Tibial nerve (tissue), 4 donors: ENCODE measurements around the gene ZC3H7B. TPM values are rescaled to one million over a fixed set of nuclear protein-coding genes. Genes with fewer than 3 reads are reported as not detected.

Source experiments
- DNase-seq, 2 donors: peaks; one replicate each; pipeline ENCODE4 v3.0.0-alpha.2; 2019; ENCODE audit warnings: low spot score in 2 of 2
- H3K27ac ChIP-seq, 4 donors: fragments of 200-600 bp; sonication (generic) in 3 of 4; one replicate each; pipeline ENCODE4 v1.5.1; 2017 to 2019; ENCODE audit warnings: mild to moderate bottlenecking in 1 of 4
- H3K27me3 ChIP-seq, 2 donors: fragments of 200-600 bp; sonication (generic) in 1 of 2; one replicate each; pipeline versions ENCODE4 v1.5.1 to v1.6.0; 2017 to 2019
- H3K36me3 ChIP-seq, 3 donors: fragments of 200-600 bp; sonication (generic); one replicate each; pipeline ENCODE4 v1.5.1; 2018 to 2019
- H3K4me1 ChIP-seq, 4 donors: fragments of 200-600 bp; sonication (generic) in 3 of 4; one replicate each; pipeline ENCODE4 v1.5.1; 2017 to 2019
- H3K4me3 ChIP-seq, 4 donors: fragments of 200-600 bp; sonication (generic) in 3 of 4; one replicate each; pipeline ENCODE4 v1.5.1; 2017 to 2019; ENCODE audit warnings: mild to moderate bottlenecking in 1 of 4, moderate library complexity in 1 of 4
- H3K9me3 ChIP-seq, 4 donors: fragments of 200-600 bp; sonication (generic) in 3 of 4; one replicate each; pipeline ENCODE4 v1.5.1; 2017 to 2019
- CTCF ChIP-seq, 5 experiments: fragments of 200-600 bp in 3 of 5; fragments of 450-650 bp in 2 of 5; sonication (generic) in 3 of 5; IDR thresholded peaks; one replicate each; pipeline ENCODE4 v1.5.1; 2016 to 2019; ENCODE audit warnings: antibody characterized with exemption in 5 of 5, mild to moderate bottlenecking in 3 of 5, moderate library complexity in 2 of 5
- EP300 ChIP-seq, 2 donors: sonication (generic); formaldehyde crosslinking; IDR thresholded peaks; one replicate each; pipeline ENCODE4 v1.6.1; 2017; ENCODE audit warnings: antibody characterized with exemption in 2 of 2, mild to moderate bottlenecking in 1 of 2
- POLR2A ChIP-seq, 2 donors: fragments of 450-650 bp; IDR thresholded peaks; one replicate each; pipeline ENCODE4 v1.6.1; 2017; ENCODE audit warnings: antibody characterized with exemption in 2 of 2, mild to moderate bottlenecking in 2 of 2, moderate library complexity in 2 of 2
- WGBS, 2 donors: methylation state at CpG; one replicate each; pipeline ENCODE4 v1.1.5; 2018; 5-methylcytosine and 5-hydroxymethylcytosine counted together
- total RNA-seq, 4 donors: library from RNA; depleted of rRNA; stranded (reverse); fragments of >200 nt; gene quantifications; one replicate each; pipeline ENCODE4 v1.1.0, GENCODE V29; 2016

The ZC3H7B gene
- total RNA-seq, 4 donors from 2014 or later, result 45.0 to 74.9 (median 57.9) TPM

- Histone ChIP-seq H3K9me3 (no peaks in the 10 kb centered on the region), H3K36me3 (peaks cover 0 to 20% (median 0%) of the 10 kb centered on the region in 3 donors), H3K27ac (peak overlapping the region; percentile 52 to 94 (median 80)), H3K27me3 (no peaks in the 10 kb centered on the region), H3K4me3 (peak overlapping the region; percentile 38 to 77 (median 47)), H3K4me1 (peaks cover 0 to 65% (median 16%) of the 10 kb centered on the region in 4 donors)
- 29 to 31% methylated on average over 18 of the region's 18 CpGs for WGBS, 2 donors
- no peak for TF ChIP-seq POLR2A (IDR thresholded peaks at IDR 0.05)
- no peak for TF ChIP-seq EP300 (IDR thresholded peaks at IDR 0.05)
- TF ChIP-seq CTCF (IDR thresholded peaks at IDR 0.05), result no peak
- peak in 1 of 2 donors; percentile 52 for DNase-seq
Measured at GRCh38 chr22:41367680-41368542, 66.6 kb downstream of the ZC3H7B start.

- no peak for DNase-seq
- peaks cover 0 to 25% (median 0%) of the 10 kb centered on the region in 3 donors for H3K36me3 ChIP-seq
- peak overlapping the region; percentile 38 to 77 (median 47) for H3K4me3 ChIP-seq
- no peaks in the 10 kb centered on the region for H3K9me3 ChIP-seq
- 43 to 53% methylated on average over 16 to 18 of the region's 19 CpGs for WGBS, 2 donors
- H3K27me3 ChIP-seq, result no peaks in the 10 kb centered on the region
- TF ChIP-seq CTCF (IDR thresholded peaks at IDR 0.05) (no peak), EP300 (IDR thresholded peaks at IDR 0.05) (no peak), POLR2A (IDR thresholded peaks at IDR 0.05) (no peak)
- peaks cover 0 to 65% (median 16%) of the 10 kb centered on the region in 4 donors for H3K4me1 ChIP-seq
- H3K27ac ChIP-seq, result peak overlapping the region; percentile 52 to 94 (median 80)
Measured at GRCh38 chr22:41368543-41369423, 67.5 kb downstream of the ZC3H7B start.

GRCh38 chr22:41369424-41369745 lies 68.1 kb downstream of the ZC3H7B start:
- 36 to 56% methylated on average over 3 of the region's 3 CpGs for WGBS, 2 donors
- Histone ChIP-seq H3K4me1 (peaks cover 0 to 65% (median 16%) of the 10 kb centered on the region in 4 donors), H3K9me3 (no peaks in the 10 kb centered on the region), H3K27me3 (no peaks in the 10 kb centered on the region), H3K4me3 (peak overlapping the region in 3 of 4 donors; percentile 38 to 77 (median 54)), H3K36me3 (peaks cover 0 to 25% (median 0%) of the 10 kb centered on the region in 3 donors), H3K27ac (peak overlapping the region; percentile 52 to 94 (median 80))
- TF ChIP-seq EP300 (IDR thresholded peaks at IDR 0.05) (no peak), CTCF (IDR thresholded peaks at IDR 0.05) (no peak), POLR2A (IDR thresholded peaks at IDR 0.05) (no peak)
- no peak for DNase-seq

GRCh38 chr22:41369837-41370236 lies 68.5 kb downstream of the ZC3H7B start:
- Histone ChIP-seq H3K27ac (peak overlapping the region in 2 of 4 donors; percentile 90 to 94), H3K36me3 (peaks cover 0 to 27% (median 0%) of the 10 kb centered on the region in 3 donors), H3K27me3 (no peaks in the 10 kb centered on the region), H3K9me3 (no peaks in the 10 kb centered on the region), H3K4me1 (peaks cover 0 to 65% (median 16%) of the 10 kb centered on the region in 4 donors), H3K4me3 (peak overlapping the region in 2 of 4 donors; percentile 4 to 77)
- TF ChIP-seq CTCF (IDR thresholded peaks at IDR 0.05) (no peak), POLR2A (IDR thresholded peaks at IDR 0.05) (no peak), EP300 (IDR thresholded peaks at IDR 0.05) (no peak)
- DNase-seq, result no peak
- WGBS, 2 donors, result 77 to 80% methylated on average over 9 of the region's 9 CpGs
